Daoy (cell line): ENCODE results near the gene GRID1. TPM values are rescaled to one million over a fixed set of nuclear protein-coding genes. Genes with fewer than 3 reads are reported as not detected.

ENCODE experiments used
- DNase-seq: peaks from one replicate; pipeline ENCODE4 v3.0.0-alpha.2; 2015; ENCODE audit warnings: low read depth
- total RNA-seq: library from RNA; depleted of rRNA; stranded (reverse); fragments of >200 nt; shearing (Covaris generic); gene quantifications from 2 replicates; pipeline ENCODE4 v1.2.3, GENCODE V29; 2014

GRID1 gene
- total RNA-seq, 1 experiment from 2014 or later = not detected

- DNase-seq = no peak
Measured at GRCh38 chr10:86354761-86355540, 11.6 kb downstream of the GRID1 start.

- DNase-seq = no peak
Measured at GRCh38 chr10:86353506-86354485, 12.8 kb downstream of the GRID1 start.

- no peak for DNase-seq
Measured at GRCh38 chr10:86350897-86351296, 15.7 kb downstream of the GRID1 start.

GRCh38 chr10:86349940-86350630, 16.5 kb downstream of the GRID1 start:
- DNase-seq = no peak

- no peak for DNase-seq
Measured at GRCh38 chr10:86349474-86349873, 17.1 kb downstream of the GRID1 start.

GRCh38 chr10:86348321-86349210, 18.0 kb downstream of the GRID1 start:
- no peak for DNase-seq

- no peak for DNase-seq
Measured at GRCh38 chr10:86347856-86348255, 18.7 kb downstream of the GRID1 start.

- no peak for DNase-seq
Measured at GRCh38 chr10:86346799-86347665, 19.6 kb downstream of the GRID1 start.

GRCh38 chr10:86345859-86346798, 20.5 kb downstream of the GRID1 start:
- no peak for DNase-seq

GRCh38 chr10:86345296-86345858, 21.2 kb downstream of the GRID1 start:
- DNase-seq = no peak

GRCh38 chr10:86344714-86345161, 21.9 kb downstream of the GRID1 start:
- DNase-seq = no peak

- DNase-seq = no peak
Measured at GRCh38 chr10:86344281-86344680, 22.3 kb downstream of the GRID1 start.

GRCh38 chr10:86343761-86344160, 22.8 kb downstream of the GRID1 start:
- no peak for DNase-seq

- DNase-seq = no peak
Measured at GRCh38 chr10:86342111-86342863, 24.3 kb downstream of the GRID1 start.

- no peak for DNase-seq
Measured at GRCh38 chr10:86341361-86341811, 25.2 kb downstream of the GRID1 start.

GRCh38 chr10:86340991-86341260, 25.7 kb downstream of the GRID1 start:
- no peak for DNase-seq

- DNase-seq = no peak
Measured at GRCh38 chr10:86340176-86340990, 26.2 kb downstream of the GRID1 start.
